ENCODE measurements around the gene RETN.

The RETN gene

GRCh38 chr19:7685546-7686445, 16.9 kb downstream of the RETN start:
- DNase-seq (ENCODE audit: low spot score), result no peak

DNA sequence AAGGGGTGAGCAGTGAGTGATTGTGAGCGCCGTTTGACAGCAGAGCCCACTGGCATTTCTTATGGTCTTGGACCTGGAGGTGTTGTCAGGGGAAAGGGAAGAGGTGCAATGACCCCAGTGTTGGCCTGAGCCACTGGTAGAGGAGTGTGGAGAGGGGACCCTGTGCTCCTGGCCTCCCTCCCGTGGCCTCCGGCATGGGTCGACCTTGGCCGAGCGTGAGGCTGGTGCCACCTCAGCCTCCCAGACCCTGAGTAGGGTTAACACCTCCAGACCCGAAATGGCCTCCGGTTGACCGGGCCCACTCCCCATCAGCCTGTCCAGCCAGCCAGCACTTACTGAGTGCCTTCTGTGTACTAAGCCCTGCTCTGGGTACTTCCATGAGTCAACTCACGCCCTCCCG, 18.3 kb downstream of the RETN start:
- DNase-seq (ENCODE audit: low spot score), result no peak

DNA sequence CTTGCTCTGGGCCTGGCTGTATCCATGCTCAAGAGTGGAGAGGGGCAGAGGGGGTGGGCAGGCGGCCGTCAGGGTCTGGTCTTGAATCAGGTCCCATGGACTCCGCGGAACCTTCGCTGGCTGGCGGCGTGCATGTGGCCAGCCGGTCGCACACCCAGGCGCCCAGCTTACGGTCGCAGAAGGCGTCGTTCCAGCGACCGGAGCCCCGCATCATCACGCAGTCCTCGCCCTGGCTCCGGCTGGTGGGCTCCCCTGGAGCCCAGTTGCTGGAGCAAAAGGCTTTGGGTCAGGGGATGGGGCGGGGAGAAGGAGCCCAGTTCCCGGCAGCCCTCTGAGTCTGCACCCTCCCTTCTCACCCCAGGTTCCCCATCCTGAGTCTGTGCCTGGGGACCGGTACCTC, 20.3 kb downstream of the RETN start:
- DNase-seq (ENCODE audit: low spot score), result no peak

DNA sequence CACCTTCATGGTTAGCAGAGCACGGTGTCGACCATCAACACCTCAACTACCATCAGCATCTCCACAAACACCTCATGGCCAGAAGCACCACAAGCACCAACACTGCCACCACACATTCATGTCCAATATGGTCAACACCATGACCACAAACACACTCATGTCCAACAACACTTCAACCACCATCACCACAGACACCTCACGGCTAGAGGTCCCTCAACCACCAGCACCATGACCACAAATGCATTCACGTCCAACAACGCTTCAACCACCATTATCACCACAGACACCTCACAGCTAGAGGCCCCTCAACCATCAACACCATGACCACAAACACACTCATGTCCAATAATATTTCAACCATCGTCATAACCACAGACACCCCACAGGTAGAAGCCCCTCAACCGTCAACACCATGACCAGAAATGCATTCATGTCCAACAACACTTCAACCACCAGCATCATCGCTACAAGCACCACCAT, 22.0 kb downstream of the RETN start:
- no peak for DNase-seq (ENCODE audit: low spot score)

GRCh38 chr19:7691497-7691896, 22.6 kb downstream of the RETN start:
- DNase-seq (ENCODE audit: low spot score), result no peak

- no peak for DNase-seq (ENCODE audit: low spot score)
Measured at GRCh38 chr19:7692417-7693088, 23.7 kb downstream of the RETN start.

- no peak for DNase-seq (ENCODE audit: low spot score)
Measured at GRCh38 chr19:7694499-7694898, 25.6 kb downstream of the RETN start.

DNA sequence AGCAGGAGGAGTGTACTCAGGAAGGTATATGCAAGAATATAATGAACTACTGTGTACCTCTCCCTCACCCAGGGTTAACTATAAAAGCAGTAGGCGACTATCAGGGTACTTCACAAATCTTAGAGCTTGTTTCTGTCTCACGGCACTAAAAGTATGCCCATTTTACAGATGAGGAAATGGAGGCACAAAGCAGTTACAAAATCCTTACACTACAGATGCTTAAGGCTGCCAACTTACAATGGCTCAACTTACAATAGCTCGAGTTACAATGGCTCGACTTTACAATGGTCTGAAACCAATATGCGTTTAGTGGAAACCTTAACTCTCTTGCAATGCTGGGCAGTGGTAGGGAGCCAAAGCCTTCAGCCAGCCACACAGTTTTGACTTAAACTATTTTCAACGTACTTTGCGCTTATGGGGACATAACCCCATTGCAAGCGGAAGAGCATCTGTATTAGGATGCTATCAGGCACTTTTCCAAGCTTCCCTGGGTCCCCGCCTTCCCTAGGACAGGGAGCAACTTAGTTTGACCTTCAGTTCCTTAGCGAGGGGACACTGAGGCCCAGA, 29.0 kb downstream of the RETN start:
- DNase-seq (ENCODE audit: low spot score), result no peak

DNA sequence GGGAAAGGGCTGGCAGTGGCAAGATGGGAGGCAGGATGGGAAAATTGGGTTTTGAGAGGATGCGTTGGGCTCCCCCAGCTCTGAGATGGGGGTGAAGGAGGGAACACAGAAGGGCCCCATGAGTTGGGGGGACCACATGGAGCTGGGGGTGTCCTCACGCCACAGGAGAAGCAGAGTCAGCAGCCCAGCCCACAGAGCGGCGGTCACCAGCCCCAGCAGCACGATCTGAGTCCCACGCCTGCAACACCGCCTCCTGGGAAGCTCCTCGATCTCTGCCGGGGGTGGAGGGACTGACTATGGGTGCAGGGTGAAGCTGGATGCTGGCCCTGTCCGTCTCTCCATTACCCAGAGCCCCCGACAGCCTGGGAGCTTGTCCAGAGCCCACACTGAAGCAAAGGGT, 29.7 kb downstream of the RETN start:
- no peak for DNase-seq (ENCODE audit: low spot score)

DNA sequence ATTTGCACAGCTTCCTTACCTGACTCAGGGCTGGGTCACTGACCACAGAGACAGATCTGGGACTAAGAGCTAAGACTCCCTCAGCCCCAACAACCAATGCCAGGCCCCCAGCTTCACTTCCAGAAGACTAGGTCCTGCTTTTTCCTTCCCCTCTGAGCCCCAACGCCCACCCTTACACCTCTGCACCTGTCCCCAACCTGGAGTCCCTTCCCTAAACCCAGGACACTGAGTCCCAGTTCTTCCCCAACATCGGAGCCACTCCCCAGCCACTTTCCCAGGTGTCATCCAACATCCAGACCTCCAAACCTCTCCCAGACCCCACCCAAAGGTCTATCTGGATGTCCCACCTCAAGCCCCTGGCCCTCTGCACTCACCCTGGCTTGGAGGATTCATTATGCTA, 30.2 kb downstream of the RETN start:
- no peak for DNase-seq (ENCODE audit: low spot score)

GRCh38 chr19:7699417-7700401, 30.9 kb downstream of the RETN start:
- DNase-seq (ENCODE audit: low spot score), result peak; percentile 42

DNA sequence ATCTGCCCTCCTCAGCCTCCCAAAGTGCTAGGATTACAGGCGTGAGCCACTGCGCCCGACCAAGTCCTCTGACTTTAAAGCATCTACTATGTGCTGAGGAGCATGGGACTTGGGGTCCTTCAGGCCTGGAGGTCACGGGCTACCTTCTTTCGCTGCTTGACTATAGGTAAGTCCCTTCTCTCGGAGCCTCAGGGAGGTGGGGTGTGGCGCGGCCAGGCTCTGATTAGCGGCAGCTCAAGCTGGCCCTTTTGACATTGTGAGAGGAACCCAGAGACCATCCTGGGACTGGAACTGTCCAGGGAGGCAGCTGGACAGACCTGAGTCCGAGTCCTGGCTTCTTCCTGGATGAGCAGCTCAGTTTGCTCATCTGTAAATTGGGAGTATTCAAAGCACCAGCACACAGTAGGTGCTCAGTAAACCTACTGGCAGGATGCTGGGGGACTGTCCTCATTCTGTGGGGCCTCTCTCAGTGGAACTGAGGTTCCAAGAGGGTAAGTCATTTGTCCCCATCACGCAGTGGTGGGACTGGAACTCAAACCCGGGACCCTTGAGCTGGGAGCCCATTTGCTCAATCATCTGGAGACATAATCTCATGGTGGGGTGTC, 32.3 kb downstream of the RETN start:
- DNase-seq (ENCODE audit: low spot score), result no peak

DNA sequence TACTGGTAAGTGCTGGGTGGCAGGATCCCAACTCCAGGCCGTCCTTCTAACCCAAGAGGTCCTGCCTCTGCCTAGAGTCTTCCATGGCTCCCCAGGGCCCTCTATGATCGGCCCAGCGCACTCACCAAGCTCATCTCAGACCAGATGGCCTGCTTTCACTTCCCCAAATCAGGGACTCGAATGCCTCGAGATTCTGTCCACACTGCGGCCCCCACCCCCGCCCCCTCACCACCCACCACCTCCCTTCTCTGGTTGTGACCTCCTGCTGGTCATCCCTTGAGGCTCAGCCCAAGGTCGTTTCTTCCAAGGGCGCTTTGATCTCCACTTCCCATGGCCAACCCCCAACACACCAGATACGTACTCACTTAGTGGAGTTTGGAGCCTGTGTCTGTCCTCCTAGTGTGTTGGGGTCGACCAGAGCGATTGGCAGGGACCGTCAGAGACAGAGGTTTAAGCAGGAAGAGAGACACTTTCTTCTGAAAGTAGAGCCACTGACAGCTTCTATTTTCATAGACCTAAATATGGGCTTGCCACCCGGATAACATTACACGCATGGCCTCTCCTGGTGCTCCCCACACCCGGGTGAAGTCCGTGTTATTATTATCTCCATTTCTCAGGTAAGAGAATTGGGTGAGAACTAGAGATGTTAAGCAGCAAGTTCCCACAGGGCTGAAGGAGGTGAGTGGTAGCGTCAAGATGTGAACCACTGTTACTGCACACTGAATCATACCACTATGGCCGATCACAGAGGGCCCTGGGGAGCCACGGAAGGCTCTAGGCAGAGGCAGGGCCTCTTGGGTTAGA, 33.0 kb downstream of the RETN start, which contains the start of gene FCER2:
FCER2 (minus strand) TSS at position 478 of the 804 bp plus-strand sequence. CDS start 2,371 bp downstream, outside the sequence.
- DNase-seq (ENCODE audit: low spot score), result no peak

DNA sequence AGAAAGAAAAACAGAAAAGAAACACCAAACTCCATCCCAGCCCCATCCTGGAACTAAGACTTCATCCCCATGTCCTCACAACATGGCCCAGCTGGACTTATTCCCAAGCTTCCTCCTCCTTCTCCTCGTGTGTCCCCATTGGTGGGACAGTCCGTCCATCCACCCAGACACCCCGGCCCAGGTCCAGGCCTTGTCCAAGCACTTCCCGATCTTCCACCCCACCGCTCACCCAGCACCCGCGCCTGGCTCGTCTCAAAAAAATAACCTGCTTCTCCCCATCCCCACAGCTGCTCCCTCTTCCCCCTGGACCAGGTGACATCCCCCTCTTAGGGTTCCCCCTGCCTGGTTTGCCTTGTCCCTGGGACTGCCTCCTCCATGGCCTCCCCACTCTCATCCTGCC, 34.5 kb downstream of the RETN start:
- DNase-seq (ENCODE audit: low spot score), result no peak

- no peak for DNase-seq (ENCODE audit: low spot score)
Measured at GRCh38 chr19:7704280-7705060, 35.6 kb downstream of the RETN start.

- DNase-seq (ENCODE audit: low spot score), result no peak
Measured at GRCh38 chr19:7705387-7706187, 36.7 kb downstream of the RETN start.

- DNase-seq (ENCODE audit: low spot score), result no peak
Measured at GRCh38 chr19:7706188-7706954, 37.5 kb downstream of the RETN start.

DNA sequence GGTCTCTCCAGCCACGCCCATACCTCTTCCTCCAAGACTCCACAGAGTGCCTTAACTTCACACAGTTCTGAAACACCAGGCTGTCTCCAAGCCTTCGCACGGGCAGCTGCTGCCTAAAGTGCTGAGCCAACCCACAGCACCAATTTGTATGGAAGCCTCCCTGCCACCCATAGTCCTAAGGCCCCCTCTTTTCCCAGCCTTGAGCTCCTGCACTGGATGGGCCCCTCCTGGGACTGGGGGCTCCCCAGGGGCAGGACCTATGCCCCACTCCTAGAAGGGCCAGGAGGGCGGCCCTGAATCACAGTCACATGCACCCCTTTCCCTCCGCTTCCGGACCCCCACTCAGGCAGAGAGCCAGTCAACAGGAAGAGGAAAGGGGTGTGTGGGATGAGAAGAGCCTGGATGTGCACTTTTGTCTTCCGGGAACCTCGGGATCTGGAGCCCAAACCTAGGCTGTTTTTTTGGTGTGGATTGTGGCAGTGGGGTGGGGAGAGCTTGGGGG, 38.2 kb downstream of the RETN start:
- DNase-seq (ENCODE audit: low spot score), result no peak

All from kidney tubule cell (primary cell).